Breast epithelium (tissue), 4 donors: Measurements from ENCODE around the gene APOL4. TPM values are rescaled to one million over a fixed set of nuclear protein-coding genes. Genes with fewer than 3 reads are reported as not detected.
A peak's percentile ranks its signal among the peaks of the same experiment; 100 is the strongest.
"Not testable (repeated sequence)": the region's sequence is repeated elsewhere in the genome, so short reads cannot be mapped to it uniquely, and the experiment has no call there.

ENCODE experiments used
- DNase-seq, 2 donors: peaks; one replicate each; pipeline ENCODE4 v3.0.0-alpha.2; 2019; ENCODE audit warnings: low spot score in 2 of 2
- H3K27ac ChIP-seq, 2 donors: fragments of 200-600 bp; sonication (generic) in 1 of 2; one replicate each; pipeline ENCODE4 v1.5.1; 2016 to 2019; ENCODE audit warnings: mild to moderate bottlenecking in 1 of 2
- H3K27me3 ChIP-seq, 2 donors: fragments of 200-600 bp; sonication (generic) in 1 of 2; one replicate each; pipeline versions ENCODE4 v1.5.1 to v1.6.0; 2017 to 2019; ENCODE audit warnings: control low read depth in 1 of 2, mild to moderate bottlenecking in 1 of 2
- H3K36me3 ChIP-seq: fragments of 200-600 bp; one replicate; pipeline ENCODE4 v1.5.1; 2019
- H3K4me1 ChIP-seq, 2 donors: fragments of 200-600 bp; sonication (generic); one replicate each; pipeline ENCODE4 v1.5.1; 2016 to 2019; ENCODE audit warnings: control low read depth in 1 of 2
- H3K4me3 ChIP-seq, 3 donors: fragments of 200-600 bp; sonication (generic); 1 replicate in 2 of 3; 2 replicates in 1 of 3; pipeline ENCODE4 v1.5.1; 2016 to 2019; ENCODE audit warnings: mild to moderate bottlenecking in 3 of 3, moderate library complexity in 2 of 3
- H3K9me3 ChIP-seq, 2 donors: fragments of 200-600 bp; sonication (generic) in 1 of 2; one replicate each; pipeline ENCODE4 v1.5.1; 2016 to 2019; ENCODE audit warnings: control low read depth in 1 of 2
- POLR2A ChIP-seq: fragments of 450-650 bp; IDR thresholded peaks from one replicate; pipeline ENCODE4 v1.6.1; 2016; ENCODE audit warnings: antibody characterized with exemption, mild to moderate bottlenecking, moderate library complexity
- POLR2AphosphoS5 ChIP-seq, 3 donors: sonication (generic); formaldehyde crosslinking; IDR thresholded peaks; one replicate each; pipeline ENCODE4 v1.6.1; 2017; ENCODE audit warnings: antibody characterized with exemption in 3 of 3
- intact Hi-C: fragments of 100-400 bp; cut with DNase I; formaldehyde crosslinking; loops from one replicate; pipeline ENCODE4 v1.15.1; 2023; ENCODE audit warnings: low total_unique reads
- total RNA-seq, 3 donors: library from RNA; depleted of rRNA; stranded (reverse); fragments of >200 nt; gene quantifications; one replicate each; pipeline ENCODE4 v1.1.0, GENCODE V29; 2016
- TF ChIP-seq, protein P1 (sequence below), 3 donors: fragments of 450-650 bp; IDR thresholded peaks; one replicate each; pipeline ENCODE4 v1.5.1; 2016 to 2017; ENCODE audit warnings: antibody characterized with exemption in 3 of 3, mild to moderate bottlenecking in 3 of 3, moderate library complexity in 3 of 3

The APOL4 gene
- total RNA-seq, 3 donors from 2014 or later, result 4.9 to 41.3 (median 15.0) TPM

DNA sequence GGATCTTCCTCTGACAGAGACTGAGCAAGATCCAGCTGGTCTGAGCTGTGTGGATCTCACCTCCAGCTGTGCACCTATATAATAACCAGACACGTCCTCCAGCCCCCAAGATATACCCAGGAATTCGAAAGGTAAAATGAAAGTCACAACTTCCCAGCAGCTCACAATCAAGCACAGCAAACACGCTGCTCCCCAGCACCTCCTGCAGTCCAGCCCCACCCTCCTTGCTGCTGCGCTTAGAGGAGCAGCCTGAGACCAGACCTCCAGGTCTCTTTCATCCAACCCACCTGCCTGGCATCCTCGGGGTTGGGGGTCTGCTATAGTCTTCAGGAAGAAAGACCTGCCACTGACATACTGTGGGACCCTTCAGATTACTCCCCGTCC lies 3.0 kb upstream of the APOL4 start:
- no peak for DNase-seq
- Histone ChIP-seq H3K36me3 (no peaks in the 10 kb centered on the region), H3K27ac (no peak overlapping the region), H3K27me3 (no peaks in the 10 kb centered on the region), H3K4me3 (peak overlapping the region in 1 of 3 donors; percentile 37), H3K9me3 (no peaks in the 10 kb centered on the region), H3K4me1 (no peaks in the 10 kb centered on the region)
- intact Hi-C loops, result no loop called here
- no peak for TF ChIP-seq POLR2A
- TF ChIP-seq POLR2AphosphoS5 (IDR thresholded peaks at IDR 0.05), result no peak
- TF ChIP-seq, protein P1, sequence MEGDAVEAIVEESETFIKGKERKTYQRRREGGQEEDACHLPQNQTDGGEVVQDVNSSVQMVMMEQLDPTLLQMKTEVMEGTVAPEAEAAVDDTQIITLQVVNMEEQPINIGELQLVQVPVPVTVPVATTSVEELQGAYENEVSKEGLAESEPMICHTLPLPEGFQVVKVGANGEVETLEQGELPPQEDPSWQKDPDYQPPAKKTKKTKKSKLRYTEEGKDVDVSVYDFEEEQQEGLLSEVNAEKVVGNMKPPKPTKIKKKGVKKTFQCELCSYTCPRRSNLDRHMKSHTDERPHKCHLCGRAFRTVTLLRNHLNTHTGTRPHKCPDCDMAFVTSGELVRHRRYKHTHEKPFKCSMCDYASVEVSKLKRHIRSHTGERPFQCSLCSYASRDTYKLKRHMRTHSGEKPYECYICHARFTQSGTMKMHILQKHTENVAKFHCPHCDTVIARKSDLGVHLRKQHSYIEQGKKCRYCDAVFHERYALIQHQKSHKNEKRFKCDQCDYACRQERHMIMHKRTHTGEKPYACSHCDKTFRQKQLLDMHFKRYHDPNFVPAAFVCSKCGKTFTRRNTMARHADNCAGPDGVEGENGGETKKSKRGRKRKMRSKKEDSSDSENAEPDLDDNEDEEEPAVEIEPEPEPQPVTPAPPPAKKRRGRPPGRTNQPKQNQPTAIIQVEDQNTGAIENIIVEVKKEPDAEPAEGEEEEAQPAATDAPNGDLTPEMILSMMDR (IDR thresholded peaks at IDR 0.05), result no peak

DNA sequence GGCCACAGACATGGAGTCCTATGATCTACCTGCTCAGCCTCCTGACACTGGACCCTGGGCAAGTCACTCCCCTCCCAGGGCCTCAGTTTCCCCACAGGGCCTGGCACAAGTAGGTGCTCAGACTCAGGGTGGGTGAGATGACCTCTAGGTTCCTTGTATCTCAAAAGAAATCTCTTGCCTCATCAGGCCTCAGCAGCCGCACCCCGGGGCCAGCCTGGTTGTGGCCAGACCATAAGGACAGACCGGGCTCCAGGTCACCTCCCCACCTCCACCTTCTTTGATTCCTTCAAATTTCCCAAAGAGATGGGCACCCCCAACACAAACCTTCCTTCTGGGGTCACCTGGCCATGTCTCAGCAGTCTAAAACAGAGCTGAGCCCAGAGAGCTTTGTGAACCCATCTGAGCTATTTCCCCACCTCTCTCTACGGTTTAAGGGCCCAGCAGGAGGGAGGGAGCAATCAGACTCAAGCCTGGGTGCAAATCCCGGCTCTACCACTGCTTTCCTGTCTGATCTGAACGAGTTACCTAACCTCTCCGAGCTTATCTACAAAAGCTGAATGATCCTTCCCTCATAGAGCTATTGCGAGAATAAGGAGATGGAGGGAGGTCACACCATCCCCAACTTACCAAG lies 2.5 kb upstream of the APOL4 start:
- intact Hi-C loops, result no loop called here
- TF ChIP-seq, protein P1 (IDR thresholded peaks at IDR 0.05), result no peak
- TF ChIP-seq POLR2A (no peak), POLR2AphosphoS5 (IDR thresholded peaks at IDR 0.05) (no peak)
- Histone ChIP-seq H3K9me3 (no peaks in the 10 kb centered on the region), H3K27ac (no peak overlapping the region), H3K4me1 (no peaks in the 10 kb centered on the region), H3K36me3 (no peaks in the 10 kb centered on the region), H3K27me3 (no peaks in the 10 kb centered on the region), H3K4me3 (peak overlapping the region in 1 of 3 donors; percentile 37)
- no peak for DNase-seq

DNA sequence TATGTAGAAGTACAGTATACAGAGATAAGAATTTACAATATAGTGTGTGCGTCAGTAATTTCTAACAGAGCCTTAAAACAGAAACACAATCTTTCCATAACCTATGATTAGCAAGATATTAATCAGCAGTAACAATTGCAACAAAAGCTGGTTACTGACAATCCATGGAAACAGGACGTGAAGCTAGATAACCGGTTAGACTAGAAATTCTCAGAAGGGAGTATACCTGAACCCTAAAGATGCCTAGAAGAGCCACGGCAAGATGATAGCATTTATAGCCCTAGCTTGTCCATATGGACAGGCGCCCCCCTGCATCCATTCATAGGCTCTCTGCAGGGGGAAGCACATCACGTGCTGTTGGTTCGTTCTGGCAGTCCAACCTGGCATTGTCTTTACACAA lies 1.8 kb upstream of the APOL4 start:
- H3K9me3 ChIP-seq, intact Hi-C loops, H3K36me3 ChIP-seq, H3K4me1 ChIP-seq, DNase-seq, H3K4me3 ChIP-seq, H3K27me3 ChIP-seq: not testable (repeated sequence)
- H3K27ac ChIP-seq, result peak overlapping the region; percentile 13 to 38

DNA sequence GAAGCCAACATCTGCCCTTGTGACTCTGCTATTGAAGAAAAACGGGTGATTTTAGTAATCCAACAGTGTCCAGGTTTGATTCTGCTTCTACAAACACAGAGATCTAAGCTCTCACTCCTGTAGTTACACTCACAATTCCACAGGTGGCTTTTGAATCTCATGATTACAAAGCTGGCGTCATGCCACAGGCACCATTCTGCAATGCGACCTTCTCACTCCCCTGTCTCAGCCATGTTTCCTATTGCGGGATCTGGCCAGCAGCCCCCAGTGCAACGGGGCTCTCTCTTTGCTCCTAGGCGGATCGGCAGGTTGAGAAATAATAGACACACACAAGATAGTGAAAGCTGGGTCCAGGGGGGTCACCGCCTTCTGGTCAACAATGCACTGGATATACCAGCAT lies 1.3 kb upstream of the APOL4 start:
- Histone ChIP-seq H3K4me3 (peak overlapping the region in 1 of 3 donors; percentile 20), H3K27ac (peak overlapping the region; percentile 13 to 38)
- H3K4me1 ChIP-seq, H3K27me3 ChIP-seq, intact Hi-C loops, H3K36me3 ChIP-seq, DNase-seq, H3K9me3 ChIP-seq: not testable (repeated sequence)
- TF ChIP-seq, protein P1 (IDR thresholded peaks at IDR 0.05), result peak in 1 of 3 donors; percentile 29

DNA sequence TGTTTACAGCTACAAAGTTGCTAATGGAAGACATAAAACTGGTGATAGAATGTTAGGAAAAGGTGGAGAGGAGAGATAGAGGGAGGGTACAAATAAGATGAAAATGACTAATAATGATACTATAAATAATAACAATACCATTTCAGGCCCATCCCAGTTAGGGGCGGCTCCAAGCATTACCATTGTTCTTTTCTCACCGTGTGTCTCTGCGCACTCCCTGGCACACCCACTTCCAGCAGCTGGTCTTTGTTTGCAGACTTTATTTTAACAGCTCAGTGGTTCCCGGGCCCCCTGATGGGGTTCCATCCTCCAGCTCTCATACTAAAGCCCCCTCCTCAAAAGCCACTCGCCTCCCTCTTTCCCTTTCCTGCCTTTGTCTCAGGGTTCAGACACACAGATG lies 584 bp downstream of the APOL4 start:
- H3K27me3 ChIP-seq, H3K4me1 ChIP-seq, H3K27ac ChIP-seq, H3K9me3 ChIP-seq, H3K36me3 ChIP-seq, DNase-seq, intact Hi-C loops: not testable (repeated sequence)
- peak overlapping the region in 2 of 3 donors; percentile 24 to 27 for H3K4me3 ChIP-seq

DNA sequence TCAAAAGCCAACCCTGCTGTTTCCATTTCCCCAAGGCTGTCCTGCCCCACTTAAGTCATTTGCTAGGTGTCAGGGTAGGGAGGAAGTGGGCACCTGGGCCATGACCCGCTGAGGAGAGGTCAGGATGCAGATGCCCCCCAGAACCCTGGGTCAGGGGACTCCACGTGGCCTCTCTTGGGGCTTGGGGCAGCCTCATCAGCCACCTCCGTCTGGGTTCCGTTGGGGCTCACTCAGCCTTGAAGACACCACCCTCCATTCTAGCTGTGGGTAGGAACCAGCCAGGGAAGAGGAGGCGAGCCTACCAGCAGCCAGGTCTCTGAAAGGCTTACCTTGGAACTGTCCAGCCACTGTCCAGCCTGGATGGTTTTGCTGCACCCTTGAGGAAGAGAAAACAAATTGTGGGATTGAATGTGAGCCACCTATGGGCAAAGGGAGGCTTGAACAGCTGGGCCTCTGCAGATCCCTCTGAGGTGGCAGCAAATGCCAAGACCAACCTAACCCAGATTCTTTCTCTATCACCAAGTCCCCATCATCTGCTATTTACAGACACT lies 2.5 kb downstream of the APOL4 start:
- Histone ChIP-seq H3K27me3 (no peaks in the 10 kb centered on the region), H3K36me3 (no peaks in the 10 kb centered on the region), H3K27ac (peak overlapping the region in 1 of 2 donors; percentile 80), H3K9me3 (no peaks in the 10 kb centered on the region), H3K4me1 (no peaks in the 10 kb centered on the region), H3K4me3 (no peak overlapping the region)
- no peak for DNase-seq
- TF ChIP-seq POLR2A (no peak), POLR2AphosphoS5 (IDR thresholded peaks at IDR 0.05) (no peak)
- TF ChIP-seq, protein P1 (IDR thresholded peaks at IDR 0.05), result no peak
- intact Hi-C loops, result loop anchor here (5.0 kb wide), 1 partner anchor 83 kb away; no protein-coding TSS in a partner anchor
